Keratinocyte (primary cell): ENCODE results near the gene CALML6. TPM values are rescaled to one million over a fixed set of nuclear protein-coding genes. Genes with fewer than 3 reads are reported as not detected.

Source experiments
- DNase-seq: peaks from one replicate; pipeline ENCODE4 v3.0.0-alpha.2; 2011; ENCODE audit warnings: low read depth, missing footprints, low spot score
- FAIRE-seq: peaks from 2 replicates; lab custom pipeline; 2011; peaks lifted over from hg19 to GRCh38; lab: Jason Lieb, UNC
- H2AFZ ChIP-seq: 2 replicates; pipeline ENCODE4 v1.6.0; 2012; ENCODE audit warnings: low read length, control low read depth, inconsistent platforms; ENCODE audit not compliant: control insufficient read depth
- H3K27ac ChIP-seq: 2 replicates; pipeline ENCODE4 v1.5.1; 2011; ENCODE audit warnings: low read length; ENCODE audit not compliant: control insufficient read depth, insufficient read depth
- H3K27me3 ChIP-seq: 3 replicates; pipeline ENCODE4 v1.6.0; 2011; ENCODE audit warnings: low read length; ENCODE audit not compliant: control insufficient read depth, insufficient read depth; ENCODE audit errors: extremely low read depth
- H3K36me3 ChIP-seq, 2 experiments: 2 replicates in 1 of 2; 3 replicates in 1 of 2; pipeline ENCODE4 v1.5.1; 2011; ENCODE audit warnings: low read length in 2 of 2, mild to moderate bottlenecking in 1 of 2; ENCODE audit not compliant: control insufficient read depth in 2 of 2, insufficient read depth in 2 of 2; ENCODE audit errors: extremely low read depth in 1 of 2
- H3K4me1 ChIP-seq: 3 replicates; pipeline ENCODE4 v1.5.1; 2011; ENCODE audit warnings: low read length; ENCODE audit not compliant: control insufficient read depth, insufficient read depth; ENCODE audit errors: extremely low read depth
- H3K4me2 ChIP-seq: 3 replicates; pipeline ENCODE4 v1.6.0; 2011; ENCODE audit warnings: low read depth, low read length; ENCODE audit not compliant: control insufficient read depth, insufficient read depth; ENCODE audit errors: extremely low read depth
- H3K4me3 ChIP-seq, 3 experiments: fragments of 200-600 bp in 1 of 3; sonication (generic) in 1 of 3; 2 replicates in 2 of 3; 3 replicates in 1 of 3; pipeline ENCODE4 v1.5.1; 2011 to 2016; ENCODE audit warnings: low read length in 3 of 3, mild to moderate bottlenecking in 3 of 3, control low read depth in 2 of 3, inconsistent platforms in 1 of 3, low read depth in 1 of 3, mixed read lengths in 1 of 3, mixed run types in 1 of 3, moderate library complexity in 1 of 3; ENCODE audit not compliant: control insufficient read depth in 2 of 3, insufficient read depth in 2 of 3; ENCODE audit errors: extremely low read depth in 1 of 3
- H3K79me2 ChIP-seq: 2 replicates; pipeline ENCODE4 v1.6.0; 2012; ENCODE audit warnings: low read length; ENCODE audit not compliant: control insufficient read depth, insufficient read depth
- H3K9ac ChIP-seq: 3 replicates; pipeline ENCODE4 v1.6.0; 2011; ENCODE audit warnings: low read length; ENCODE audit not compliant: control insufficient read depth, insufficient read depth; ENCODE audit errors: extremely low read depth
- H3K9me1 ChIP-seq: 3 replicates; pipeline ENCODE4 v1.6.0; 2011; ENCODE audit warnings: low read length; ENCODE audit not compliant: control insufficient read depth, insufficient read depth; ENCODE audit errors: extremely low read depth
- H3K9me3 ChIP-seq: 2 replicates; pipeline ENCODE4 v1.5.1; 2012; ENCODE audit warnings: low read depth, low read length; ENCODE audit not compliant: control insufficient read depth
- H4K20me1 ChIP-seq: 3 replicates; pipeline ENCODE4 v1.6.0; 2011; ENCODE audit warnings: low read length; ENCODE audit not compliant: control insufficient read depth, insufficient read depth; ENCODE audit errors: extremely low read depth
- EZH2 ChIP-seq: IDR thresholded peaks from one replicate; pipeline ENCODE4 v1.6.1; 2012; ENCODE audit warnings: inconsistent platforms, mild to moderate bottlenecking, low read length, moderate library complexity
- dilution Hi-C: fragments of 300-500 bp; cut with MboI; formaldehyde crosslinking; loops from one replicate; pipeline ENCODE4 v1.7.0; 2020; ENCODE audit warnings: low sequenced_read_pairs; ENCODE audit not compliant: extremely low pct_ligation_motif_present
- polyA plus RNA-seq, 5 experiments: library from polyadenylated mRNA; depleted of rRNA in 3 of 5; stranded (reverse) in 3 of 5; stranded (forward) in 1 of 5; unstranded in 1 of 5; fragments of >200 nt; gene quantifications; 1 replicate in 1 of 5; 2 replicates in 3 of 5; 3 replicates in 1 of 5; pipeline versions ENCODE4 v1.2.1 to v1.2.3, GENCODE V29; 2011 to 2012; ENCODE audit warnings: missing spikeins in 2 of 5, low read depth in 1 of 5, low replicate concordance in 1 of 5
- TF ChIP-seq, protein P1 (sequence below), 3 experiments: IDR thresholded peaks in 1 of 3; conservative IDR thresholded peaks in 1 of 3; optimal IDR thresholded peaks in 1 of 3; 2 replicates in 2 of 3; 3 replicates in 1 of 3; pipeline versions ENCODE3 to v1.5.1; 2011; ENCODE audit warnings: low read length in 3 of 3, mild to moderate bottlenecking in 3 of 3, moderate library complexity in 2 of 3, control low read depth in 1 of 3, inconsistent platforms in 1 of 3; ENCODE audit not compliant: insufficient read depth in 2 of 3; ENCODE audit errors: extremely low read depth in 1 of 3

CALML6 gene
- polyA plus RNA-seq, 1 donor (not counting 4 experiments of a cell fraction or from before 2014, with no cell fraction given) = 0.08 TPM

DNA sequence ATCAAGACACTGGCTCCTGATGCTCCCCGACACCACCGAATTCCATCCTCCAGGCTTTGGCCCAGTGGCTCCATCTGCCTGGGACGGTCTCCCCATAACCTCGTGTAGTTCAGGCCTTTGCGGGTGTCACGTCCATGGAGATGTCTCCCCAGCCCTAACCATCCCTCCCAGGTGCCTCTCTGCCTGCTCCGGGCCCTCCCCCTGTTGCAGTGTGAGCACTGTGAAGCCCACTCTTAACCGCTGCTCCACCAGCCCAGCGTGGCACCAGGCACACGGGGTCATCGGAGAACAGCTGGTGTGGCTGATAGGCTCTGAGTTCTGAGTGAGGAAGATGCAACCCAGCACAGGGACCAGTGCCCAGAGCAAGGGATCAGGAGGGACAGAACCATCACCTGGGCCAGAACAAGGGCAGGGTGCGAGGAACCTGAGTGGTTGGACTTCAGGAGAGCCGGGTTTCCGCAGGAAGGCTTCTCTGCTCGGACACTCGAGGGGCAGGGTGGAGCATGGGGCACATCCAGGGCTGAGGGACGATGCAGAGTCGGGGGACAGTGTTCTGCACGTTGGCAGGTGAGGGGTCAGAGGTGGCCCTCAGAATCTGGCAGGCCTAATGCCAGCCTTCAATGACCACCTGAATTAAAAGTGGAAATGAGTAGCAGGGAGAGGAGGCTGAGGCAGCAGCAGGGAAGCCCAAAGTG, 21.6 kb upstream of the CALML6 start:
- peaks cover 26% of the 10 kb centered on the region for H3K4me1 ChIP-seq
- dilution Hi-C loops = no loop called here
- FAIRE-seq = no peak

DNA sequence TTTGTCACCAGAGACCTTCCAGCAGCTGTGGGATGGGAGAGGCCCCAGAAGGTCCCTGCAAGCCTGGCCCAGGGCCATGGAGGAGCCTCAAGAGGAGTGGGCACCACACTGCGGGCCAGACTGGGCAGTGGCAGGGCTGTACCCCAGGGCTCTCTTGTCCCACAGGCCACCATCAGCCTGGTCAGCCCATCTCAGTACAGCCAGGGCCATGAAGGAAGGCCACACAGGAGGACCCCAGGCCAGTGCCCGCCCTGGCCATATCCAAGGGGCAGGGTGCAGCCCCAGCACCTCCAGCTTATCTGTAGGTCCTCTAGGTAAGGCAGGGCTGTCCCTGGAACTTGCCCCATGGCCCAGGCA, 21.1 kb upstream of the CALML6 start:
- Histone ChIP-seq H3K79me2 (peaks cover 17% of the 10 kb centered on the region), H3K27me3 (peaks cover 5% of the 10 kb centered on the region), H3K4me2 (no peak overlapping the region), H2AFZ (no peak overlapping the region), H3K9me3 (no peaks in the 10 kb centered on the region), H4K20me1 (peaks cover 6% of the 10 kb centered on the region), H3K4me1 (peaks cover 21% of the 10 kb centered on the region), H3K36me3 (no peaks in the 10 kb centered on the region), H3K27ac (no peak overlapping the region), H3K4me3 (no peak overlapping the region), H3K9ac (no peak overlapping the region), H3K9me1 (no peaks in the 10 kb centered on the region)
- DNase-seq (no peak), FAIRE-seq (no peak)
- no peak for TF ChIP-seq EZH2
- dilution Hi-C loops = no loop called here

More for the DNA sequence above, 21.6 kb upstream of the CALML6 start:
- H3K79me2 ChIP-seq = peaks cover 23% of the 10 kb centered on the region
- H3K9ac ChIP-seq = no peak overlapping the region
- H3K27me3 ChIP-seq = peaks cover 5% of the 10 kb centered on the region
- no peak for DNase-seq
- no peak overlapping the region for H3K4me2 ChIP-seq
- no peak overlapping the region for H3K27ac ChIP-seq
- H3K9me1 ChIP-seq = no peaks in the 10 kb centered on the region
- no peak for TF ChIP-seq EZH2
- TF ChIP-seq, protein P1, sequence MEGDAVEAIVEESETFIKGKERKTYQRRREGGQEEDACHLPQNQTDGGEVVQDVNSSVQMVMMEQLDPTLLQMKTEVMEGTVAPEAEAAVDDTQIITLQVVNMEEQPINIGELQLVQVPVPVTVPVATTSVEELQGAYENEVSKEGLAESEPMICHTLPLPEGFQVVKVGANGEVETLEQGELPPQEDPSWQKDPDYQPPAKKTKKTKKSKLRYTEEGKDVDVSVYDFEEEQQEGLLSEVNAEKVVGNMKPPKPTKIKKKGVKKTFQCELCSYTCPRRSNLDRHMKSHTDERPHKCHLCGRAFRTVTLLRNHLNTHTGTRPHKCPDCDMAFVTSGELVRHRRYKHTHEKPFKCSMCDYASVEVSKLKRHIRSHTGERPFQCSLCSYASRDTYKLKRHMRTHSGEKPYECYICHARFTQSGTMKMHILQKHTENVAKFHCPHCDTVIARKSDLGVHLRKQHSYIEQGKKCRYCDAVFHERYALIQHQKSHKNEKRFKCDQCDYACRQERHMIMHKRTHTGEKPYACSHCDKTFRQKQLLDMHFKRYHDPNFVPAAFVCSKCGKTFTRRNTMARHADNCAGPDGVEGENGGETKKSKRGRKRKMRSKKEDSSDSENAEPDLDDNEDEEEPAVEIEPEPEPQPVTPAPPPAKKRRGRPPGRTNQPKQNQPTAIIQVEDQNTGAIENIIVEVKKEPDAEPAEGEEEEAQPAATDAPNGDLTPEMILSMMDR (optimal IDR thresholded peaks at IDR 0.05 in 1 of 3, IDR thresholded peaks at IDR 0.05 in 1 of 3, conservative IDR thresholded peaks at IDR 0.05 in 1 of 3; ENCODE audit: extremely low read depth in 1 of 3, insufficient read depth in 2 of 3, low read length in 3 of 3) = no peak
- no peak overlapping the region for H3K4me3 ChIP-seq
- H3K9me3 ChIP-seq = no peaks in the 10 kb centered on the region
- H3K36me3 ChIP-seq = no peaks in the 10 kb centered on the region
- peaks cover 11% of the 10 kb centered on the region for H4K20me1 ChIP-seq
- no peak overlapping the region for H2AFZ ChIP-seq
